PFSK-1 (cell line): ENCODE results near the gene HOXC4.

ENCODE experiments used
- FOXP2 ChIP-seq: optimal IDR thresholded peaks from 2 replicates; pipeline ENCODE3; 2011; ENCODE audit warnings: borderline replicate concordance, control low read depth, inconsistent platforms; ENCODE audit not compliant: insufficient read depth; ENCODE audit errors: extremely low read length, extremely low read depth
- POLR2AphosphoS5 ChIP-seq: IDR thresholded peaks from 2 replicates; pipeline ENCODE4 v1.6.1; 2012; ENCODE audit warnings: low read depth, mild to moderate bottlenecking, control low read depth, low read length, moderate library complexity
- REST ChIP-seq, 2 experiments: IDR thresholded peaks; 2 replicates each; pipeline versions ENCODE4 v1.6.1 to v1.8.0; 2011 to 2012; ENCODE audit warnings: low read depth in 2 of 2, low read length in 2 of 2, control low read depth in 1 of 2, inconsistent platforms in 1 of 2, mild to moderate bottlenecking in 1 of 2, moderate library complexity in 1 of 2; ENCODE audit not compliant: insufficient read depth in 1 of 2
- SIN3A ChIP-seq: IDR thresholded peaks from 2 replicates; pipeline ENCODE4 v1.6.1; 2012; ENCODE audit warnings: mild to moderate bottlenecking, low read length, moderate library complexity, borderline replicate concordance; ENCODE audit not compliant: insufficient read depth
- TAF1 ChIP-seq: IDR thresholded peaks from 2 replicates; pipeline ENCODE4 v1.6.1; 2012; ENCODE audit warnings: low read length, control low read depth, borderline replicate concordance; ENCODE audit not compliant: insufficient read depth

Gene HOXC4

GRCh38 chr12:54048406-54049093 lies 5.1 kb upstream of the HOXC4 start:
- TF ChIP-seq FOXP2 (no peak), SIN3A (no peak), POLR2AphosphoS5 (no peak), REST (IDR thresholded peaks at IDR 0.05; ENCODE audit: insufficient read depth in 1 of 2, low read depth in 2 of 2, low read length in 2 of 2) (no peak), TAF1 (no peak)

GRCh38 chr12:54049108-54049507 lies 4.5 kb upstream of the HOXC4 start:
- TF ChIP-seq SIN3A = no peak
- TF ChIP-seq FOXP2 = no peak
- TF ChIP-seq TAF1 = no peak
- no peak for TF ChIP-seq POLR2AphosphoS5
- no peak for TF ChIP-seq REST (IDR thresholded peaks at IDR 0.05; ENCODE audit: insufficient read depth in 1 of 2, low read depth in 2 of 2, low read length in 2 of 2)

- TF ChIP-seq FOXP2 = no peak
- TF ChIP-seq REST (IDR thresholded peaks at IDR 0.05; ENCODE audit: insufficient read depth in 1 of 2, low read depth in 2 of 2, low read length in 2 of 2) = no peak
- TF ChIP-seq TAF1 = no peak
- no peak for TF ChIP-seq POLR2AphosphoS5
- TF ChIP-seq SIN3A = no peak
These were observed 3.2 kb upstream of the HOXC4 start for GRCh38 chr12:54050482-54050810.

GRCh38 chr12:54051026-54051842 lies 2.4 kb upstream of the HOXC4 start:
- TF ChIP-seq FOXP2 = no peak
- TF ChIP-seq SIN3A = no peak
- TF ChIP-seq TAF1 = no peak
- TF ChIP-seq POLR2AphosphoS5 = no peak
- no peak for TF ChIP-seq REST (IDR thresholded peaks at IDR 0.05; ENCODE audit: insufficient read depth in 1 of 2, low read depth in 2 of 2, low read length in 2 of 2)
